NCI-H748 (cell line): Measurements from ENCODE around the gene EED.
"Not testable (repeated sequence)": the region's sequence is repeated elsewhere in the genome, so short reads cannot be mapped to it uniquely, and the experiment has no call there.

Experiments used
- DNase-seq: peaks from one replicate; lab custom pipeline; 2025; ENCODE audit not compliant: unreplicated experiment; lab: John Stamatoyannopoulos, UW

The EED gene

GRCh38 chr11:86218125-86219084, 26.1 kb upstream of the EED start:
- peak; percentile 49 for DNase-seq

- no peak for DNase-seq
Observed at GRCh38 chr11:86219311-86220193, 25.0 kb upstream of the EED start.

GRCh38 chr11:86220653-86221052, 23.9 kb upstream of the EED start:
- DNase-seq: no peak

- DNase-seq: no peak
Observed at GRCh38 chr11:86222081-86222480, 22.5 kb upstream of the EED start.

GRCh38 chr11:86224575-86224974, 20.0 kb upstream of the EED start:
- DNase-seq: not testable (repeated sequence)

- not testable (repeated sequence) for DNase-seq
Observed at GRCh38 chr11:86225344-86225743, 19.2 kb upstream of the EED start.

- no peak for DNase-seq
Observed at GRCh38 chr11:86228269-86229038, 16.1 kb upstream of the EED start.

- DNase-seq: not testable (repeated sequence)
Observed at GRCh38 chr11:86229039-86229330, 15.6 kb upstream of the EED start.

- no peak for DNase-seq
Observed at GRCh38 chr11:86230179-86230804, 14.3 kb upstream of the EED start.

- no peak for DNase-seq
Observed at GRCh38 chr11:86230921-86231434, 13.6 kb upstream of the EED start.

- no peak for DNase-seq
Observed at GRCh38 chr11:86232556-86232955, 12.0 kb upstream of the EED start.

GRCh38 chr11:86234831-86235461, 9.6 kb upstream of the EED start:
- DNase-seq: no peak

GRCh38 chr11:86237267-86237804, 7.2 kb upstream of the EED start:
- DNase-seq: no peak

GRCh38 chr11:86240164-86240563, 4.4 kb upstream of the EED start:
- DNase-seq: no peak

- DNase-seq: no peak
Observed at GRCh38 chr11:86241956-86242535, 2.5 kb upstream of the EED start.

GRCh38 chr11:86243396-86243795, 1.2 kb upstream of the EED start:
- no peak for DNase-seq

- peak; percentile 86 for DNase-seq
Observed at GRCh38 chr11:86244063-86244521, 461 bp upstream of the EED start.

GRCh38 chr11:86245369-86246292, 1.1 kb downstream of the EED start:
- DNase-seq: peak; percentile 5
